ENCODE results near the gene IL21R.

DNA sequence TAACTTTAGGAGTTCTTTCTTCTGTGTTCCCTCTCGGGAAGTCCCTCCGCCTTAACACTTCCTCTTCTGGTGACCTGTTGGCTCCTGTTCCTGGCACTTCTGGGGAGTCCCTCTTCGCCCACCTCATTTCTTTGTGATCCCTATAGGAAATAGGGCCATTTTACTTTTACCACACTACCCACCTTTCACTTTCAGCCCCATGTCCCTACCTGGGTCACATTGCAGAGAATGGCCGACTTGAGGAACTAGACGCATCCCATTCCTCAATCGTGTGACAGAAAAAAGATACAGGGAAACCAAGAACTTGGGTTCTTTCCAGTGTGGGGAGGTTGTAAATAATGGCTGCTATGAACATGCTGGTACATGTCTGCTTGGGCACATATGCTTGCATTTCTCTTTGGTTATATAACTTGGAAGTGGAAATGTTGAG, 6.6 kb downstream of the IL21R start:
- TF ChIP-seq POLR2AphosphoS5 (IDR thresholded peaks at IDR 0.05; ENCODE audit: low read depth, low read length) (no peak), FOXP2 (optimal IDR thresholded peaks at IDR 0.05; ENCODE audit: borderline replicate concordance, extremely low read depth, extremely low read length, insufficient read depth) (no peak)

Data from PFSK-1 (cell line).